Measurements from ENCODE around the gene BRICD5.
A peak's percentile ranks its signal among the peaks of the same experiment; 100 is the strongest.

BRICD5 gene

DNA sequence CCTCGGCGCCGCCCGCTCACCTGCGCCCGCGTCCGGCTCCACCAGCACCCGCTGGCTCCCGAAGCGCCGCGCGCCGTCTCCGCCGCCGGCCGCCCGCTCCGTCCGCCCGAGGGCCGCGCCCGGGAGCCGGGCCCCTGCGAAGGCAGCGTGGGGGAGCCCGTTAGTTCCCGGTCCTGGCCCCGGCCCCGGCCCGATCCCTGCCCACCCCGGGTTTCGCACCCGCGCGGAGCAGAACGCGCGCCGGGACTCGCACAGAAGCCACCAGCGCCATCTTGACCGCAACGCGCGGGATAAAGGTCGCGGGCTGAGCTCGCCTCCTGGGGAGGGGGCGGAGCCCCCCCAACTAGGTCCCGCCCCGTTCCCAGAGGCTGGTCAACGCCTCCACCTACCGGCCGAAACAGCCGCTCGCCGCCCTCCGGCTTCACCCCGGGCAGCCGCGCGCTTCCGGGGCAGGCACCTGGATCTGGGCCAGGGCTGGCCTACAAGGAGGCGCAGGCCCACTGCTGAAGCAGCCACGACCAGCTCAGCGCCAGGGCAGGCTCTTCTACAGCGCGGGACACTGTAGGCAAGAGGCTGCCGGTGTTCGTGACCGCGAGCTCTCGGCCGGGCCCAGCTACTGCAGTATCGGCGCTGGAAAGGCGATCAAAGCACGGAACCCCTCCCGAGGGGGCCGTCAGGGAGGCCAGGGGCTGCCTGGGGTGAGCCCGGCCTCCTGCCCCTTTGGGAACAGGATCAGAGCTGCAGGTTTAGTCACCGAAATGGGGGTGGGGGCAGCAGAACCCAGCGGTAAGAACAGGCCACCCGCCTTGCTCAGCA lies 40.8 kb upstream of the BRICD5 start, which contains the start of gene ECI1:
Gene ECI1, minus strand, starts transcription at position 292 of the 816 bp plus-strand sequence. Its CDS starts 21 bp downstream, at position 271.
- peak; percentile 33; the same call in 2 of the 3 replicates for ATAC-seq (ENCODE audit: insufficient read depth, low read depth)
- Histone ChIP-seq H3K9ac (ENCODE audit: low read depth, low read length) (no peak within 1 kb of the TSS), H3K27ac (ENCODE audit: low read length) (no peak within 1 kb of the TSS), H3K27me3 (ENCODE audit: insufficient read depth, low read length, poor library complexity) (no peaks in the 10 kb centered on the region), H4K20me1 (ENCODE audit: insufficient read depth, low read length) (peaks cover 25% of the 10 kb centered on the region), H3K4me1 (ENCODE audit: insufficient read depth, low read length) (no peaks in the 10 kb centered on the region), H3K9me3 (ENCODE audit: insufficient read depth, low read length, severe bottlenecking) (no peaks in the 10 kb centered on the region), H3K36me3 (ENCODE audit: insufficient read depth, low read length) (peaks cover 73% of the 10 kb centered on the region), H3K4me2 (ENCODE audit: insufficient read depth, low read length) (no peak within 1 kb of the TSS), H3K4me3 (ENCODE audit: low read depth in 1 of 2, low read length in 2 of 2) (no peak within 1 kb of the TSS), H3K79me2 (ENCODE audit: insufficient read depth, low read length) (peaks cover 4% of the 10 kb centered on the region; the same call in 1 of the 2 replicates), H2AFZ (ENCODE audit: low read depth, low read length) (no peak within 1 kb of the TSS)
- DNase-seq = no peak
- TF ChIP-seq, protein P1, sequence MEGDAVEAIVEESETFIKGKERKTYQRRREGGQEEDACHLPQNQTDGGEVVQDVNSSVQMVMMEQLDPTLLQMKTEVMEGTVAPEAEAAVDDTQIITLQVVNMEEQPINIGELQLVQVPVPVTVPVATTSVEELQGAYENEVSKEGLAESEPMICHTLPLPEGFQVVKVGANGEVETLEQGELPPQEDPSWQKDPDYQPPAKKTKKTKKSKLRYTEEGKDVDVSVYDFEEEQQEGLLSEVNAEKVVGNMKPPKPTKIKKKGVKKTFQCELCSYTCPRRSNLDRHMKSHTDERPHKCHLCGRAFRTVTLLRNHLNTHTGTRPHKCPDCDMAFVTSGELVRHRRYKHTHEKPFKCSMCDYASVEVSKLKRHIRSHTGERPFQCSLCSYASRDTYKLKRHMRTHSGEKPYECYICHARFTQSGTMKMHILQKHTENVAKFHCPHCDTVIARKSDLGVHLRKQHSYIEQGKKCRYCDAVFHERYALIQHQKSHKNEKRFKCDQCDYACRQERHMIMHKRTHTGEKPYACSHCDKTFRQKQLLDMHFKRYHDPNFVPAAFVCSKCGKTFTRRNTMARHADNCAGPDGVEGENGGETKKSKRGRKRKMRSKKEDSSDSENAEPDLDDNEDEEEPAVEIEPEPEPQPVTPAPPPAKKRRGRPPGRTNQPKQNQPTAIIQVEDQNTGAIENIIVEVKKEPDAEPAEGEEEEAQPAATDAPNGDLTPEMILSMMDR (IDR thresholded peaks at IDR 0.05; ENCODE audit: borderline replicate concordance, extremely low read depth, low read length, poor library complexity, severe bottlenecking) = no peak
- no peak for TF ChIP-seq EZH2 (IDR thresholded peaks at IDR 0.05; ENCODE audit: borderline replicate concordance, low read depth, low read length, severe bottlenecking)

DNA sequence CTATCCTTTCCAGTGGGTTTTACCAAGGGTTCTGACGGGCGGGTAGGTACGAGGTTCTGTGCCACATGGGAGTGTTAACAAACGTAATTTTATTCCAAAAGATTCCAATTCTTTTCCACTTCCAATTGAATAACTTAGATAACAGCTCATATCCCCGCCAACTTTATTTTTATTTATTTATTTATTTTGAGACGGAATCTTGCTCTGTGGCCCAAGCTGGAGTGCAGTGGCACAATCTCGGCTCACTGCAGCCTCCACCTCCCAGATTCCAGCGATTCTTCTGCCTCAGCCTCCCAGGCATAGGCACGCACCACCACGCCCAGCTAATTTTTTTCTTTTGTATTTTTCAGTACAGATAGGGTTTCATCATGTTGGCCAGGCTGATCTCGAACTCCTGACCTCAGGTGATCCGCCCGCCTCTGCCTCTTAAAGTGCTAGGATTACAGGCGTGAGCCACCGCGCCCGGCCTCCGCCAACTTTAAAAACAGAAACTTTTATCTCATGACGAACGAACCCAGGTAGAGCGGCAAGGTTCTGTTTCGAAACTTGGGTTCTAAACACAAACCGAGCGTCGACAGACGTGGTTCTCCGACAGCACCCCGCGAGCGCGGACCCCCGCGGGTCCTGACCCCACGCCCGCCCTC lies 40.1 kb upstream of the BRICD5 start:
- peaks cover 19% of the 10 kb centered on the region for H4K20me1 ChIP-seq (ENCODE audit: insufficient read depth, low read length)
- H3K79me2 ChIP-seq (ENCODE audit: insufficient read depth, low read length) = no peaks in the 10 kb centered on the region
- H3K36me3 ChIP-seq (ENCODE audit: insufficient read depth, low read length) = peaks cover 73% of the 10 kb centered on the region
- H3K4me1 ChIP-seq (ENCODE audit: insufficient read depth, low read length) = no peaks in the 10 kb centered on the region
- H3K4me3 ChIP-seq (ENCODE audit: low read depth in 1 of 2, low read length in 2 of 2) = no peak overlapping the region
- no peak overlapping the region for H3K9ac ChIP-seq (ENCODE audit: low read depth, low read length)
- TF ChIP-seq, protein P1 (IDR thresholded peaks at IDR 0.05; ENCODE audit: borderline replicate concordance, extremely low read depth, low read length, poor library complexity, severe bottlenecking) = no peak
- no peak for TF ChIP-seq EZH2 (IDR thresholded peaks at IDR 0.05; ENCODE audit: borderline replicate concordance, low read depth, low read length, severe bottlenecking)
- ATAC-seq (ENCODE audit: insufficient read depth, low read depth) (no peak), DNase-seq (no peak)
- no peaks in the 10 kb centered on the region for H3K9me3 ChIP-seq (ENCODE audit: insufficient read depth, low read length, severe bottlenecking)
- H3K27ac ChIP-seq (ENCODE audit: low read length) = no peak overlapping the region
- H2AFZ ChIP-seq (ENCODE audit: low read depth, low read length) = no peak overlapping the region
- no peaks in the 10 kb centered on the region for H3K27me3 ChIP-seq (ENCODE audit: insufficient read depth, low read length, poor library complexity)
- no peak overlapping the region for H3K4me2 ChIP-seq (ENCODE audit: insufficient read depth, low read length)

DNA sequence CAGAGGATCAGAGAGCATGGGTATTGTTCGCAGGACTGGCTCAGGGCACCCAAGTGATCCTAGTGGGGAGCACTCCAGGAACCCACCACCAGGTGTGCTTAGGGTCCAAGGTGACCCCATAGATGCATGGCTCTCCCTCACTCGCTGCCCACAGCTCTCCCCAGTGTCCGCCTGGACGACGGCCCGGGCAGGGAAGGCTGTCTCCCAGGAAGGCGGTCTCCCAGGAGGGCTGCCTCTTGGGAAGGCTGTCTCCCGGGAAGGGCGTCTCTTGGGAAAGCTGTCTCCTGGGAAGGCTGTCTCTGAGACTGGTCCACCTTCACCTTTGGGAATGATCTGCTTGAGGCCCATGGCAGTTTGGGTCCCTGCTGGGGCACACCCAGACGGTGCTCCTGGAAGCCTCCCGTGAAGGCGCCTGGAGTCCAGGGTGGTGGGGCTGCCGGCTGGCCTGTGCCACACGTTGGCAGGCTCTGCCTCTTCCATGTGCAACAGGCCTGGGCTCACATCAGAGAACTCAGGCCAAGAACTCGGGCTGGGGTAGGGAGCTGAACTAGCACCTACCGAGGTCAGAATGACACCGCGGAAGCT lies 35.7 kb upstream of the BRICD5 start:
- no peak overlapping the region for H3K27ac ChIP-seq (ENCODE audit: low read length)
- no peaks in the 10 kb centered on the region for H3K27me3 ChIP-seq (ENCODE audit: insufficient read depth, low read length, poor library complexity)
- no peaks in the 10 kb centered on the region for H3K79me2 ChIP-seq (ENCODE audit: insufficient read depth, low read length)
- H3K9ac ChIP-seq (ENCODE audit: low read depth, low read length) = no peak overlapping the region
- no peaks in the 10 kb centered on the region for H3K9me3 ChIP-seq (ENCODE audit: insufficient read depth, low read length, severe bottlenecking)
- no peaks in the 10 kb centered on the region for H3K4me1 ChIP-seq (ENCODE audit: insufficient read depth, low read length)
- peaks cover 68% of the 10 kb centered on the region for H3K36me3 ChIP-seq (ENCODE audit: insufficient read depth, low read length)
- DNase-seq (no peak), ATAC-seq (ENCODE audit: insufficient read depth, low read depth) (no peak)
- no peak overlapping the region for H3K4me2 ChIP-seq (ENCODE audit: insufficient read depth, low read length)
- no peak overlapping the region for H2AFZ ChIP-seq (ENCODE audit: low read depth, low read length)
- no peak overlapping the region for H3K4me3 ChIP-seq (ENCODE audit: low read depth in 1 of 2, low read length in 2 of 2)
- TF ChIP-seq, protein P1 (IDR thresholded peaks at IDR 0.05; ENCODE audit: borderline replicate concordance, extremely low read depth, low read length, poor library complexity, severe bottlenecking) = no peak
- no peak for TF ChIP-seq EZH2 (IDR thresholded peaks at IDR 0.05; ENCODE audit: borderline replicate concordance, low read depth, low read length, severe bottlenecking)
- H4K20me1 ChIP-seq (ENCODE audit: insufficient read depth, low read length) = peaks cover 13% of the 10 kb centered on the region
